NCI-H2171 treated with DMSO at 0.1 percent for 48 hours (cell line): ENCODE measurements around the gene IL22RA1.
A peak's percentile ranks its signal among the peaks of the same experiment; 100 is the strongest.

Experiments used
- DNase-seq: peaks from one replicate; lab custom pipeline; 2025; lab: John Stamatoyannopoulos, UW

The IL22RA1 gene

DNA sequence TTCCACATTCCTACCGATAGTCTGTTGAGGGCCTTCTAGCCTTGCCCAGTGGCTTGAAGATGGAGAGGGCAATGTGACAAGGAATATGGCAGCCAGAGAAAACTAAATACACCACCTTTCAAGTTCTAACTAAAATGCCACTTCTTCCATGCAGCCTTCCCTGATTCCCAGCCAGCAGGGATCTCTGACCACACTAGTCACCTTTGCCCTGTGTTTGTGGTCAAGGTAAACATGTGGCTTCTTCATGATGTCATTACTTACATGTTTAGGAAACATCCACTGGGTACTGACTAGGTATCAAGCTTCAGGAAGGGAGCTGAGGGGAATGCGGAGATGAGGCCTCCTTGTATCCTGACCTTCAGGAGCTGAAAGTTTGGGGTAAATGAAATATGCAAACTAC is 22.6 kb upstream of the IL22RA1 start:
- DNase-seq = no peak

- no peak for DNase-seq
Measured at GRCh38 chr1:24164004-24164403, 21.1 kb upstream of the IL22RA1 start.

DNA sequence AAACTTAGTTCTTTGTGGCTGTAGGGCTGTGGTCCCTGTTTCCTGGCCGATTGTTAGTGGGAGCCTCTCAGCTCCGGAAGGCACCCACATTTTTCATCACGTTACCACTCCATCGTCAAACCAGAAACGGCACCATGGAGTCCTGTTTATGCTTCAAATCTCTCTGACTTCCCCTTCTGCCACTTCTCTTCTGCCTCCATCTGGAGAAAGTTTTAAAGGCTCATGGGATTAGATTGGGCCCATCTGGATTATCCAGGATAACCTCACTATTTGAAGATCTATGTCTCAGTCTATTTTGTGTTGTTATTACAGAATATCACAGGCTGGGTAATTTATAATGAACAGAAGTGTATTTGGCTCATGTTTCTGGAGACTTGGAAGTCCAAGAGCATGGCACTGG is 19.3 kb upstream of the IL22RA1 start:
- DNase-seq = peak; percentile 46

GRCh38 chr1:24161270-24161669 is 18.3 kb upstream of the IL22RA1 start:
- DNase-seq = no peak

GRCh38 chr1:24159366-24159765 is 16.4 kb upstream of the IL22RA1 start:
- no peak for DNase-seq

DNA sequence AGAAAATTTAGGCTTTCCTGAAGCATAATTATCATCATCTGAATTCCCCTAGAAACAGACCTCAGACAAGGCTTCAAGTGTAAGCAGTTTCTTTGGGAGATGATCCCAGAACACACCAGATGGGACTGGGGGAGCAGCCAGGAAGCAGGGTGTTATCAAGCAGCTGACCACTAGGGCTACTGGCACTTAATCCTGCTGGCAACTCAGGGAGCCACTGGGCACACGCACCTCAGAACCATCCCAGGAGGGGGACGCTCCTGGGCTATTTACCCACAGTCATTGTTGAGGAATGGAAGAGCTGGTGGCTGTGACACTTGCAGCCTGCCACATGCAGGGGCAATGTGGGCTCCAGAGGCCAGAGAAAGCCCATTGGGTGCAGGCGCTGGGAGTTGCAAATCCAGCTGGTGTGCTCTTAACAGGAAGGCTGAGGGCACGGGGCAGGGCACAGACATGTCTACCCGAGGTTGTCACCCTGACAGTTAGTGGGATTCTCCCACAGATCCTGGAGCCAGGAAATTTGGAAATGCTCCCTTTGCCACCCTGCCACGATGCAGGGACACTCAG is 15.1 kb upstream of the IL22RA1 start:
- DNase-seq = no peak

DNA sequence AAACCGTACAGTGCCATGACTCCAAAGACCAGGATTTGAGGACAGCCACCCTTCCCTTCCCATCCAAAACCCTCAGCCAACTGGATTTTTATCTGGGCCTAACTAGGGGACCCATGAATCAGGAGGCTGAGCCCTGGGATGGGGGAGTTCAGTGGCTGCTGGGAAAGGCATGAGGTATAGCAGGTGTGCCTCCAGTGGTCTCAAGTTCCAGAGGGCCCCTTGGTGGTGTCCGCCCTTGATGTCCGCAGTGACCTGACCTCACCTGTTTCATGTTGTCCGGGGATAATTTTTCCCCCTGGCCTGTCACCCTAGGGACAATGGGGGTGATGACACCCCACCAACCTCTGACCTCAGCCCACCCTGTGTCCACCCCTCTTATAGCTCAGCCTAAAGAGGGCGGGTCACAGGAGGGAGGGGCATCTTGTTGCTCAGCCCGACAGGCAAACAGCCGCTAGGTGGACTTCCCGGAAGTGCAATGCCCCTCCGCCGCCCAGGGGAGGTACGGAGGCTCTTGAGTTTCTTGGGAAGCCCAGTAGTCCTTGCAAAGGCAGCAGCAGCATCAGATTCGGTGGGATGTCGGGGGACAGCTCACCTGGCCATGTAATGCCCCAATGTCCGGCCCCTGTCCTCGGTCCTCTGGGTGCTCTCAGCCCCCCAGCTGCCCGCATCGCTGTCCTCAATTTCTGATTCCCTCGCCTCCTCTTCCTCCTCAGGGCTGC is 13.8 kb upstream of the IL22RA1 start:
- DNase-seq = no peak

DNA sequence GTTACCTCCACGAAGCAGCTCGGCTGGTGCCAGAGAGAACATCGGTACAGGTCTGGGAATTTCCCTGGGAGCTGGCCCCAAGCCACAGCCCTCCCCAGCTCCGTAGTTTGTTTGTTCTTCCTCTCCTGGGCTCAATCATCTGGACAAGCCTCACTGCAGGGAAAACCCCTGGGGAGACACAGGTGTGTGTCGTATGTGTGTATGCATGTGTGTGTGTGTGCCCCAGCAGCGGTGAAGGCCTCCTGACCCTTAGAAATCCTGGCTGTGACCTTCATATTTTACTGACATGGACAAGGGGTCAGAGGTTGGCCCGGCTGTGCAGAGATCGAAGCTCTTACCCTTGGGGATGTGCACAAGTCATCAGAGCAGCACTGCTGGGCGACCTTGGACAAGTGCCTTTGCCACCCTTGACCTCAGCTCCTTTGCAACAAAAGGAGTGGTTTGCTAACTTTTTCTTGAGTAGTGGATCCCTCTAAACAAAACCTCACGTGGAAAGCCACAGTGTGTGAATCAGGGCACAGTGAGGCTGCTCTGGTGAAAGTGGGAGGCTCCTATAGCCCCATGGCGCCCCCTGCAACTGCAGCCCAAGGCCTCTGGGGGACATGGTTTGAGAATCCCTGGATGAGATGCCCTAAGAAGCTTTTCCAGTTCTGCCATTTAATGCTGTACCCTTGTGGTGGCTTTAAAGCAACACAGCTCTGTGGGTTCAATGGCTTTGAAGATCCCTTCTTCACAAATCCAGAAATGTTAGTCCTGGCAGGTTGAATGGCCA is 12.3 kb upstream of the IL22RA1 start:
- DNase-seq = peak; percentile 29

DNA sequence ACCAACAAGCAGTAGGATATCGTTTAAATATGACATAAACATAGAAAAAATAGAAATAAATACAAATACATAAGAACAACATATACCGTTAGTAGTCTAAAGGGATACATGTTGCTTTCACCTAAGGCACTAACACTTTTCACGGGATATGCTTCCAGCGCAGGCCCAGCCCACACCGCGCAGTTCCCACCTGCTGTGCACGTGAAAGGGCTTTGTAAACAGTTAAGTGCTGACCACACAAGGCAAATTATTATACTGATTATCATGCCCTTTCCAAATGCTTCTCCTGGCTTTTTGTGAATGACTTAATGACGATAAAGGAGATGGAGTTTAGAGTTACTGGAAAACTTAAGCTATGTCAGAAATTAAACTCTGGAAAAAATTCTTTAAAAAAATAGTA is 11.3 kb upstream of the IL22RA1 start:
- no peak for DNase-seq

- DNase-seq = no peak
Measured at GRCh38 chr1:24152631-24153494, 9.9 kb upstream of the IL22RA1 start.

DNA sequence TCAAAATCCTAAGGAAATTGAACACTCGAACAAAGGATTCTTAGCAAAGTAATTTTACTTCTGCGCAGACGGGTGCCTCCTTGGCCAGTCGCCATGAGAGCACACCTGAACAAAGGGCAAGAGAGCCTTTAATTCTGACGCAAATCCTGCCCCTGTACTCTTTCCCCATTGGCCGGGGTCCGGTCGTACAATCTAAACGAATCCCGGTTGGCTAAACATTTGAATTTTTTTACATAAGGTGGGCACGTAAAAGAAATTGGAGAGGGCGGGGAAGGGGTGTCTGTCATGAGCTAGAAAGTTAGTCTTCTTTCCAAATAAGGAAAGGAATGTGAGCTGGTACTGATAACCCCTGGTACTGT is 8.2 kb upstream of the IL22RA1 start:
- DNase-seq = peak; percentile 98

GRCh38 chr1:24150234-24151174 is 7.6 kb upstream of the IL22RA1 start:
- peak; percentile 90 for DNase-seq

DNA sequence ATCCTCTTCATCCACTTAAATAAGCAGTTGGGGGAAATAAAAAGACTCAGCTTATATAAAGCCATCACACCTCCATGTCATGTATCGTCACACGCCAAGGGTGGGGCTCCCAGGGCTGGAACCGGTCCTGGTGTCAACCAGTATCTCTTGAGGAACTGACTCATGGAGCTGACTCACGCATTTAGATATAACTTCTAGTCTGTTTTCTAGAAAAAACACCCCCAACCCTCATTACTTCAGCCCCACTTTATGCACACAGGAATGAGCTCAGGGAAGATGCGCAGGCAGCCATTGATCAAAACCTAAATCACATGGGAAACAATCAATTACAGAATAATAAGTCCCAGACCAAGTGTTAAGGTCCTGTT is 6.9 kb upstream of the IL22RA1 start:
- no peak for DNase-seq

DNA sequence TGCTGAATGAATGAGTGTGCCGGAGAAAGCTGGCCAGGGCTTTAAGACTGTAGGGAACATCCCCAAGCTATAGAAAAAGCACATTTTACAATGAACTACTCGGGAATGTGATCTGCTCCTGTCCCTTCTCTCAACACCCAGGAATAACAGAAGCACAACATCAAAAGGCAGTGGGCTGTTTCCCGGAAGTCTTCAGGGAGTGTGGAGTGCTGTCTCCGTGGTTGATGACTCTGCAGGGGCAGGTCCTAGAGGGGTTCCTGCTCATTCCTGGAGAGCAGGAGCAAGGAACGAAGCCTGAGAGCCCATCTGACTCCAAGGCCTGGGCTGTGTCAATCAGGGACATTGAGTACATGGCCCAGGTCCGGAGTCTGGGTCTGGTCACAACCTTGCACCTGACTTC is 4.9 kb upstream of the IL22RA1 start:
- no peak for DNase-seq

GRCh38 chr1:24147194-24147593 is 4.3 kb upstream of the IL22RA1 start:
- DNase-seq = no peak

DNA sequence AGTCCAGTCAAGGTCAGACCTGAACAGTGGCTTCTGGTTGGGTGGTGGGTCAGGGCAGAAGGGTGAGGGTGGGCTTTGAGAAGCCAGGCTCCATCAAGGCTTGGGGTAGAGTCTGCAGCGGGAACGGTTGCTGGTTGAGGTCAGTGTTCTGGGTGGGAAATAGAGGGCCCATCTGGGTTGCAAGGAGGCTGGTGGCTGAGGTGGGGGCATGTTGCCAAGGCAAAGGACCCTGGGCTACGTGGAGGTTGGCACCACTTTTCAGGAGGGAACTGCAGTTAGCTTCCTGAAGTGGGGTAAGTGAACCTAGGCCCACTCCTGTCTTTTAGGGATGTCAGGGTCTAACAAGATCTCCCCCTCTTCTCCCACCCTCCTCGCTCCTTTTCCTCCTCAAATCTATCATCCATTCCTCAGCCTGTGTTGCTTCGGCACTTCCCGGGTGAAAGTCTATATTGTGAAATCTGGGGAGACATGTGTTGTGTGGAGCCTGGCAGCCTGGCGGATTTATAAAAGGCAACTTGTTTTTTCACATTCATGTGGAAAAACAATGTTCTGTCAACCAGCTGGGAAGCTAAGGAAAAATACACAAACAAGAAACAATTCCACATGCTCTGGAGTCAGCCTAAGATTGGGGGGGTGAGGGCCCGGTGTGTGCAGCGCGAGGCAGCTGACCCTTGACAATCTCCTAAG is 1.5 kb downstream of the IL22RA1 start:
- no peak for DNase-seq

DNA sequence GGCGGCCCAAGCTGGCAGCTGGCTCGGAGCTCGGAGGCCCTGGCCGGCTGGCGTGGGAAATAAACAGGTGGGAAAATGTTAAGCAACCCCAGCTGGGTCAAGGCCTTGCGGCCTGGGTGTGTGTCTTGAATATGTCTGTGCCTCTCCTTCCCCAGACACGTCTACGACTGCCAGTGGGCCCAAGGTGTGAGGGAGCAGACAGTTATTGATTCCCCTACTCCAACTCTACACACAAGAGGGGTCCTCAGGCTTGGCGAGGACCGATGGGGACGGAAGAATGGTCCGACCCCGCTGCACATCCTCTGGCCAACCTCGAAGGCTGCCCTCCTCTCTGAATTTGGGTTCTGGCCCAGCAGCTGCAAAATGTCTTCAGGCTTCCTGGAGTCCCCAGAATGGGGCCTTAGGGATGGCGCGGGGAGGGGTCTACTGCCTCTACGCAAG is 2.2 kb downstream of the IL22RA1 start:
- DNase-seq = no peak

DNA sequence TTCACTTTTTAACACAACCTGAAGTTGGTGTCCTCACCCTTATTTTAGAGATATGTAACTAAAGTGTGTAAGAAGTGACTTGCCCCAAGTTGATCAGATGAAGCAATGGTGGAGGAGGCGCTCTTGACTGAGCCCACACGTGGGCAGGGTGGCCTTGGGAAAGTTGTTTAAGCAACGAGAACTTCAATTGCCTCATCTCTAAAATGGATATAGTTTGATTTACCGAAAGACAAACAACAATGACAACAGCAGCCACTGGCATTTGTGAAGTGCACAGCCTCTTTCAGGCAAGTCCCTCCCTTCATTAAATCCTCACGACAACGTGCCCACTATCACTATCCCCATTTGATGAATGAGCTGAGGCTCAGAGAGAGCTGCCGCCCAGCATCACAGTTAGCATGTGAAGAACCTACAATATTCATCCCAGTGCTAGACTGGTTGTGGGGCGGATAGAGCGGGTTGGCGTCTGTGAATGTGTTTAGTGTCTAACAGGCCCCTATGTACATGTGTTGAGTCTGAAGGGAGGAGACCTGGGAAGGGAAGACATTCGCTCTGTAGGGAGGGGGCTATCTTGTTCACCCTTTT is 3.0 kb downstream of the IL22RA1 start:
- no peak for DNase-seq

- no peak for DNase-seq
Measured at GRCh38 chr1:24139222-24139489, 3.8 kb downstream of the IL22RA1 start.

GRCh38 chr1:24138476-24139221 is 4.3 kb downstream of the IL22RA1 start:
- DNase-seq = no peak
